HG02763 (cell line): Measurements from ENCODE around the gene WNT7B.

Experiments used
- ATAC-seq: cut with Tn5 transposase; IDR thresholded peaks from one replicate; pipeline ENCODE4 v1.9.1; 2021; ENCODE audit warnings: mild to moderate bottlenecking, moderate library complexity; ENCODE audit not compliant: unreplicated experiment

WNT7B gene

DNA sequence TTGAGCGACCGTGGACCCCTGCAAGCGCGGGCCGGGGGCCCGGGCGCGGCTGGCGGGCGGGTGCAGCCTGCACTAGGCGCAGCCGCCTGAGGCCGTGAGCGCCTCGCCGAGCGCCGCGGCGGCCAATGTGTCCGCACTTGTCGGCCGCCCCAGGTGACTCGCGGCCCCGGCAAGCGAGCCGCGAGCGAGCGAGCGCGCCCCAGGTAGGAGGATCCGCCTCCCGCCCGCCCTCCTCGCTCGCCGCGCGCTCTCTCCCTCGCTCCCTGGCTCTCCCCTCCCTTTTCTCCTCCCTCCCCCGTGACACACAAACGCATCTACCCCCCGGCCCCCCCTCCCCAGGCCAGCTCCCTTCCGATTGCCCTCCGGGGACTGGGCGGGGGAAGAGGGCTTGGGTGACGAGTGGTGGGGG, at the start of gene WNT7B:
WNT7B (minus strand) TSS at position 160 of the 409 bp plus-strand sequence. CDS start 408 bp downstream, outside the sequence.
- ATAC-seq = no peak

- ATAC-seq = no peak
Measured at GRCh38 chr22:46025973-46026898, 49.3 kb upstream of the WNT7B start.

DNA sequence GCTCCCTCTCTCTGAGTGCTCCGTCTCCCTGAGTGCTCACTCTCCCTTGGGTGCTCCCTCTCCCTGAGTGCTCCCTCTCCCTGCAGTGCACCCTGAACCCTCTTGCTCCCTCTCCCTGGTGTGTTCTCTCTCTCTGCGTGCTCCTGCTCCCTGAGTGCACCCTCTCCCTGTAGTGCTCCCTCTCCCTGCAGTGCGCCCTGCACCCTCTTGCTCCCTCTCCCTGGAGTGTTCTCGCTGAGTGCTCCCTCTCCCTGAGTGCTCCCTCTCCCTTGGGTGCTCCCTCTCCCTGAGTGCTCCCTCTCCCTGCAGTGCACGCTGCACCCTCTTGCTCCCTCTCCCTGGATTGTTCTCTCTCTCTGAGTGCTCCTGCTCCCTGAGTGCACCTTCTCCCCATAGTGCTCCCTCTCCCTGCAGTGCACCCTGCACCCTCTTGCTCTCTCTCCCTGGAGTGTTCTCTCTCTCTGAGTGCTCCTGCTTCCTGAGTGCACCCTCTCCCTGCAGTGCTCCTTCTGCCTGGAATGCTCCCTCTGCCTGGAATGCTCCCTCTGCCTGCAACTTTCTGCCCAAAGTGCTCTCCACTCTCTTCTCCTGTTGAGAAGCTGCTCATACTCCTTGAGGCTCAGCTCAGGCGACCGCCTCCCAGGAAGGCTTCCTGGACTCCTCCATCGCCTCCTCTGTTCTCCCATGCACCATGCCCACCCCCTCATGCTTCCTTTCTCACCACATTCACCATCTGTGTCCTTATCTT, 48.4 kb upstream of the WNT7B start:
- no peak for ATAC-seq

- ATAC-seq = no peak
Measured at GRCh38 chr22:46024136-46024840, 47.3 kb upstream of the WNT7B start.

- ATAC-seq = no peak
Measured at GRCh38 chr22:46023558-46023981, 46.6 kb upstream of the WNT7B start.

DNA sequence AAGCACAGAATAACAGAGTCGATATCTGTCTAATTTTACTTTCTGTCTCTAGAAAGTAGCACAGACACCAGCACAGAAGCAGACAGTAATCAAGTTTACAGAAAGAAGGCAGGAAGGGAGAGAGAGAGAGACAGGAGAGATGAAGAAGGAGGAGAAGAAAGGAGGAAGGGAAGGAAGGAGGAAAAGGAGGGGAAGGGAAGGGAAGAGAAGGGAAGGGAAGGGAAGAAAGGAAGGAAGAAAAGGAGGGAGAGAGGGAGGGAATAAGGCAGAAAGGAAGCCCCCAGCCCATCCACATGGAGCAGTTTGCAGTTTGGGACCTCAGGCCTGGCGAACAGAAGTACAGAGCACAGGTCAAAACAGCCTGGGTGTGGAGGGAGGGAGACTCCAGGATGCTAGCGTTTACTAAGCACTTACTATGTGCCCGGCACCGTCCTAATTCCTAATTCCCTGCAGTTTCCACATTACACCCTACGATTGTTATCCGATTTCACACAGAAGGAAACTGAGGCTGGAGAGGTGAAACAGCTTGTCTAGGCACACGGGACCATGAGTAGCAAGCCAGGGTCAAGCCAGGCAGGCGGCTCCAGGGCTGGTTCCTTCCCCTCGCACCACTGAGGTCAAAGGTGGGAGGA, 46.0 kb upstream of the WNT7B start:
- no peak for ATAC-seq

- ATAC-seq = no peak
Measured at GRCh38 chr22:46021577-46021976, 44.6 kb upstream of the WNT7B start.

DNA sequence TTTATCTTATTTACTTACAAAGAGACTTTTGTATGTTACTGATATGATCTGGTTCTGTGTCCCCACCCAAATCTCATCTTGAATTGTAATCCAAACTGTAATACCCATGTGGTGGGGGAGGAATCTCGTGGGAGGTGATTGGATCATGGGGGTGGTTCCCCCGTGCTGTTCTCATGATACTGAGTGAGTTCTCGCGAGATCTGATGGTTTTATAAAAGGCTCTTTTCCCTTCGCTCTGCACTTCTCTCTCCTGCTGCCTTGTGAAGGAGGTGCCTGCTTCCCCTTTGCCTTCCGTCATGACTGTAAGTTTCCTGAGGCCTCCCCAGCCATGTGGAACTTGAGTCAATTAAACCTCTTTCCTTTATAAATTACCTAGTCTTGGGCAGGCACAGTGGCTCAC, 42.4 kb upstream of the WNT7B start:
- ATAC-seq = no peak

DNA sequence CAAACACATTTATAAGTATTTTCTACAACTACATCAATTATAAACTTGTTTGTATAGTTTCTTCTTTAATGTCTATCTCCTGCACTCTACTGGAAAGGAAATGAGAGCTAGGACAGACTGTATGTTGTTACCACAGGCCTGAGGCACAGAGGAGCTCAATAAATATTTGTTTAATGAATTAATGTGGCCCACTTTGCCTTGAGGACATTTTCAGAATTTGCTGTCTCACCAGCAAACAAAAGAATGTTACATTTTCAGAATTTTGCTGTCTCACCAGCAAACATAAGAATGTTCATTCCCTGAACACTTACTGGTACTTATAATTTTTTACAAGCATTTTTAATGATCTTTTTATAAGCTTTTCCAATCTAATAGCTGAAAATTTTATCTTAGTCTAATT, 41.9 kb upstream of the WNT7B start:
- no peak for ATAC-seq

DNA sequence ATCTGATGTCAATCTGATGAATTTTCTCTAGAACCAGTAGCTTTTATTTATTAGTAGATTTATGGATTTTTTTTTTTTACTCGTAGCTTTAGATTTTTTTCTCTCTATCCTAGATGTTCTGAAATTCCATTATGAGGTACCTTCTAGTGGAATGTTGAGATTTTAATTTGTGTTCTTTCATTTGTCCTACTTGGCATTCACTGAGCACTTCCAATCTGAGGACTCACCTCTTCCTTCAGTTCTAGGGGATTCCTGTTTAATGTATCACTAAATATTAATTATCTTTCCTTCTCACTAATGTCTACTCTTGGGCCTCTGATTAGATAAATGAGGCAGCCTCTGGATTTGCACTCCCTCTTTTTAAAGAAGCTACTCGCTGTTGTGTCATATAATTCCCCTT, 40.2 kb upstream of the WNT7B start:
- no peak for ATAC-seq

GRCh38 chr22:46013460-46014416, 36.8 kb upstream of the WNT7B start:
- peak; percentile 77 for ATAC-seq

DNA sequence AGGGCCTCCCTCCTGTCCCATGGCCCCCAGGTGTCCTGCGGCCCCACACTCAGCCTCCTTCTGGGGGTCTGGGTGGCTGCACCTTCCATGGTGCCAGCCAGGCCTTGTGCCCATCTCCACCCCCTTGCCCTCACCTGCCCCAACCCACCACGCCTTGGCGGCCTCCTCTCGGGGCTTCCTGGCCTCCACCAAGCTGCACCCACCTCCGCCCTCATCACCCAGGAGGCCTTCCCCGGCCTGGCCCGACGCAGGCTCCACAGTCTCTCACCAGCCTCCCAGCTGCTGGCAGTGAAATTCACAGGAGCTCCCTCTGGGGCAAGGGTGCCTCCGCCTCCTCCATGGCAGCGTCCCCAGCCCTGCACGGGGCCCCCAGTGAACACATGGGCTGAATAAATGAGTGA, 35.9 kb upstream of the WNT7B start:
- ATAC-seq = no peak

DNA sequence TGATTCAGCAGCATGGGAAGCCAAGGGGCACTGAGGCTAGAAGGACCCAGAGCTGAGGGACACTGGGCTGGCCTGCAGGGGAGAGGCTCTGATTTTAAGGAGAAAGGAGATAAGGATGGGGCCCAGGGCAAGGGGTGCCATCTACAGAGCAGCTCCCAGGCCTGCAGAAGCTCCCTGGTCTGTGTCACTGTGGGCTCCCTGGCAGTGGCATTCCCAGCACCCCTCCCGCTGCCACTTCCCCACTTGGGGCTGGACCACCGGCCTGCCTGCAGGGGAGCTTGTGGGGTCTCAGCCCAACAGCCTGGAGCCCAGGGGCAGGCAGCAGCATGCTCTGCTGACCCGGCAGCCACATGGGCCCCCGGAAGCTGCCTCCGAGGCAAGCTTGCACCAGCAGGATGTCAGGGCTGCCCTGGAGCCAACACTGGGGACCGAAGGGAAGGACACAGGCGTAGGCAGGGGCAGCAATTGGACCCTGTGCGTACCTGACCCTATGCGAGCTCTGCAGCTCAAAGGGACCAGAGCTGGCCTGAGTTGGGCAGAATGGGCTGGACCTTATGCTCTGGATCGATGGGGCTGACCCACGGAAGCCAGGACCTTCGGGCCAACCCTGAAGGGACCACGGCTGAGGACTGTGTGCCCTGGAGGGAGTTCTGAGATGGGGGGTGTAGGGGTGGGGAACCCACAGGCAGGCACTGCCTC, 35.4 kb upstream of the WNT7B start:
- ATAC-seq = no peak

DNA sequence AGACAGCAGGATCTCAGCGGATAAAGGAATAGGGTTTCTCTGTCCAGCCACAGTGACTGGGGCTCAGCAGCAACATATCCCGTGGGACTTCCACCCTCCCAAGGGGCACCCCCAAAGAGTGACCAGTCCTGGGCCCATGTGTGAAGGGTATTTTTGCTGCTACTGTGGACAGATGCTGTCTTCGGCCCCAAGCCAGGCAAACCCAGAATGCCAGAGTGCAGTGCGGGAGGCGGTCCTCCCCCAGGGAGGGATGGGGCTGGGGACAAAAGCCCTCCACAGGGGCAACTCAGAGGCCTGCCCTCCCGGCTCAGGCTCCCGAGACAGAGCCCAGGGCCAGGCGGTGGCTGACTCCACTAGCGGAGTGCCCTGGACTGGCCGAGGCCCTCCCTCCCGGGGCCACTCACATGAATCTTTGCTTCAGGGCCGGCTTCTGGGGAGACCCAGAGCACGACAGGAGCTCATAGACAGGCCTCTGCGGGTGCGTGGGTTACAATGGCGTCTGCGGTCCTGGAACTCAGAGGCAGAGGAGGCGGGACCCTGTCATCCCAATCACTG, 34.7 kb upstream of the WNT7B start:
- ATAC-seq = no peak

DNA sequence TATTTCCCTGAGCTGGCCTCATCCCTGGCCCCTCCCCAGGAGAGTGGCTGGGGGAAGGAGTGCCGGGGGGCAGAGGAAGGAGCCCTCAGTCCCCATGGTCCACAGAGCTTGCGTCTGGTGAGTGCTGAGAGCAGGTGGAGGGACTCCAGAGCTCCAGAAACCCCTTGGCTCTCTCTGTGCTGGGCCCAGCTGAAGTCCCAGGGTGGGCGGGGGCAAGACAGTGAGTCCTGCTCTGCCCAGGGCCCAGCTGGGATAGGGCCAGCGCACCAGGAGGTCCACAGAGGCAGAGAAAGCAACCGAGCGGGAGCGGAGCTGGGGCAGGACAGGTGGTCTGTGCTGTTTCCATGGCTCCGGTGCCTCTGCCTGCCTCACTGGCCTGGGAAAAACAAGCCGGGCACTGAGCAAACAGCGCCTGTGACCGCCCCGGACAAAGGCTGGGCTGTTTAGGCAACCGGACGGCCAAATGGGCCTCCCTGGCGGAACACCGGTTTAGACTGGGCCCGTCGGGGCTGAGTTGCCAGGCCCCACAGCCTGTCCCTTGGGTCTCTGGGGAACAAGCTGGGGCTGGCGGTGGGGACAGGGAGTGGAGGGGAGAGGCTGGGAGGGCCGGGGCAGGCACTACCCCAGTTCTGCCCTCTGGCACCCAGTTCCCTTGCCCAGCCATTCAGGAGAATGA, 34.1 kb upstream of the WNT7B start:
- ATAC-seq = no peak

DNA sequence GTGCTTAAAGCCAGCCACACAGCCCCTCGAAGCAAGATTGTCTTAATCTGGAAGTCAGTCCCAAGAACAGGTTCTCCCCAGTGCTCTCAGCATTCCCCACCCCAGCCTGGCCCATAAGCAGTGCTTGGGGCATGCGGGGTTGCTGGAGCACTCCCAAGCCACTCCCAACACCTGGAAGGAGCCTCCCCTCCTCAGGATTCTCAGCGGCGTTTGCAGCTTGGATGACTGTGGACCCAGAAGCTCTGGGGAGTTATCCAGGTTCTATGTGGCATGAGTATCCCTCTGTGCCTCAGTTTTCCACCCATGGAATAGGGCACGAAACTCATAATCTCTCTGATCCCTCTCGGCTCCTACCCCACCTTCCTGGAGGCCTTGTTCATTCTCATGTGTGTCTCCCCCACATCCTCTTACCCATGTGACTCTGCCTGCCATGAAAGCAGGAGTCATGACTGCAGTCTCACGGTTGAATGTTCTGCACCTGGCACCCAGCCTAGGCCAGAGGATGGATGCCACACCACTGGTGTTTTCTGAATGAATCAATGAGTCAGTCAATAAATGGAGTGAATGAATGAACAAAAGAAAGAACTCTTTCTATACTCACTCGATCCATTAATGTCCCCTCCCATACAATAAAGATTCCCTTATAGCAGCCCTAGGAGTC, 33.4 kb upstream of the WNT7B start:
- ATAC-seq = no peak

GRCh38 chr22:46009730-46010129, 32.8 kb upstream of the WNT7B start:
- ATAC-seq = no peak
